ENCODE measurements around the gene GPN2.

Gene GPN2

DNA sequence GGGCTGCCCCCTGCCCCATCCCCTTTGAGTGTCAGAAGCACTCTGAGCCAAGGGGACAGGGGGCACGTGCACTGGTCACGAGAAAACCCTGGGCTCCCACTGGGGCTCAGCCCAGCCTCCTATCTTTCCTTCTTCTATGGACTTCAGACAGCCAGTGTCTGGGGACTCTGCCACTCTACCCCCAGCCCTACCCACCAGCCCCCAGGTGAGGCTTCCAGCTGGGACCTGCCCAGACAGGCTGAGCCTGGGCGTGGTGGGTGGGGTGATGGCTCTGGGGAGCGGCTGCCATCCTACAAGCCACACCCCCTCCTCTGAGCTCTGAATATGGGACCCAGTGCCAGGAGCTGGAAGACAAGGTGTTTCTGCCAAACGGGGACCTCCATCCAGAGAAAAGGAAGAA, 35.2 kb downstream of the GPN2 start:
- peaks cover 4% of the 10 kb centered on the region; the same call in 1 of the 2 replicates for H3K36me3 ChIP-seq (replicated peaks; ENCODE audit: insufficient read depth, low read length)
- H3K9me3 ChIP-seq (replicated peaks; ENCODE audit: insufficient read depth, low read length) = no peaks in the 10 kb centered on the region
- H3K79me2 ChIP-seq (ENCODE audit: low read length) = no peaks in the 10 kb centered on the region
- no peaks in the 10 kb centered on the region for H4K20me1 ChIP-seq (ENCODE audit: insufficient read depth, low read length)
- H3K4me3 ChIP-seq (ENCODE audit: low read length) = no peak overlapping the region
- no peak overlapping the region for H3K27ac ChIP-seq (ENCODE audit: low read length)
- H3K4me2 ChIP-seq (ENCODE audit: low read depth, low read length) = no peak overlapping the region
- TF ChIP-seq, protein P1, sequence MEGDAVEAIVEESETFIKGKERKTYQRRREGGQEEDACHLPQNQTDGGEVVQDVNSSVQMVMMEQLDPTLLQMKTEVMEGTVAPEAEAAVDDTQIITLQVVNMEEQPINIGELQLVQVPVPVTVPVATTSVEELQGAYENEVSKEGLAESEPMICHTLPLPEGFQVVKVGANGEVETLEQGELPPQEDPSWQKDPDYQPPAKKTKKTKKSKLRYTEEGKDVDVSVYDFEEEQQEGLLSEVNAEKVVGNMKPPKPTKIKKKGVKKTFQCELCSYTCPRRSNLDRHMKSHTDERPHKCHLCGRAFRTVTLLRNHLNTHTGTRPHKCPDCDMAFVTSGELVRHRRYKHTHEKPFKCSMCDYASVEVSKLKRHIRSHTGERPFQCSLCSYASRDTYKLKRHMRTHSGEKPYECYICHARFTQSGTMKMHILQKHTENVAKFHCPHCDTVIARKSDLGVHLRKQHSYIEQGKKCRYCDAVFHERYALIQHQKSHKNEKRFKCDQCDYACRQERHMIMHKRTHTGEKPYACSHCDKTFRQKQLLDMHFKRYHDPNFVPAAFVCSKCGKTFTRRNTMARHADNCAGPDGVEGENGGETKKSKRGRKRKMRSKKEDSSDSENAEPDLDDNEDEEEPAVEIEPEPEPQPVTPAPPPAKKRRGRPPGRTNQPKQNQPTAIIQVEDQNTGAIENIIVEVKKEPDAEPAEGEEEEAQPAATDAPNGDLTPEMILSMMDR (IDR thresholded peaks at IDR 0.05; ENCODE audit: low read length) = no peak
- TF ChIP-seq EZH2 (optimal IDR thresholded peaks at IDR 0.05; ENCODE audit: low read depth, low read length) = no peak
- TF ChIP-seq EZH2phosphoT487 (IDR thresholded peaks at IDR 0.05; ENCODE audit: low read length) = no peak
- H3F3A ChIP-seq (ENCODE audit: insufficient read depth, low read length) = peaks cover 4% of the 10 kb centered on the region; the same call in 1 of the 2 replicates
- H2AFZ ChIP-seq (ENCODE audit: low read length) = no peak overlapping the region
- no peak overlapping the region for H3K9ac ChIP-seq (ENCODE audit: low read length)
- H3K9me2 ChIP-seq (replicated peaks; ENCODE audit: insufficient read depth, low read length) = no peaks in the 10 kb centered on the region
- no peaks in the 10 kb centered on the region for H3K4me1 ChIP-seq (ENCODE audit: low read length)
- DNase-seq = no peak
- H3K27me3 ChIP-seq (replicated peaks; ENCODE audit: insufficient read depth, low read length) = no peaks in the 10 kb centered on the region

DNA sequence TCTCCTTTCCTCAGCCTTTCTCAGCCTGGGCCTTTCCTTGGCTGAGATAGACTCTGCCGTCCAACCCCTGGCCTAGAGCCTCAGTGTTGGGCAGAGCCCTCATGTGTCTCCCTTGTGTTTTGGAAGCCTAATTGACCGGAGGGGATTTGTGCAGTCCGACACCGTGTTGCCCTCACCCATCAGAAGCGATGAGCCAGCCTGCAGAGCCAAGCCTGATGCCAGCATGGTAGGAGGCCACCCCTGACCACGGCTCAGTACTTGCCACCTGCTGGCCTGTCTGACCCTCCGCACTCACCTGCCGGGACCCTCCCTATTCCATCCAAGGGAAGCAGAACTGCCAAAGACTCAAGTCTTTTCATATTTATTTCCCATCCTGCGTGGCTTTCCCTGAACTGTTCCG, 36.5 kb downstream of the GPN2 start:
- H3K27me3 ChIP-seq (replicated peaks; ENCODE audit: insufficient read depth, low read length) = no peaks in the 10 kb centered on the region
- H2AFZ ChIP-seq (ENCODE audit: low read length) = no peak overlapping the region
- peaks cover 3% of the 10 kb centered on the region; the same call in 1 of the 2 replicates for H3F3A ChIP-seq (ENCODE audit: insufficient read depth, low read length)
- no peaks in the 10 kb centered on the region for H3K4me1 ChIP-seq (ENCODE audit: low read length)
- no peak overlapping the region for H3K9ac ChIP-seq (ENCODE audit: low read length)
- H3K27ac ChIP-seq (ENCODE audit: low read length) = no peak overlapping the region
- H3K36me3 ChIP-seq (replicated peaks; ENCODE audit: insufficient read depth, low read length) = peaks cover 4% of the 10 kb centered on the region; the same call in 1 of the 2 replicates
- no peaks in the 10 kb centered on the region for H3K79me2 ChIP-seq (ENCODE audit: low read length)
- H3K9me2 ChIP-seq (replicated peaks; ENCODE audit: insufficient read depth, low read length) = no peaks in the 10 kb centered on the region
- H3K4me2 ChIP-seq (ENCODE audit: low read depth, low read length) = no peak overlapping the region
- TF ChIP-seq EZH2 (optimal IDR thresholded peaks at IDR 0.05; ENCODE audit: low read depth, low read length) (no peak), EZH2phosphoT487 (IDR thresholded peaks at IDR 0.05; ENCODE audit: low read length) (no peak)
- TF ChIP-seq, protein P1 (IDR thresholded peaks at IDR 0.05; ENCODE audit: low read length) = no peak
- no peaks in the 10 kb centered on the region for H3K9me3 ChIP-seq (replicated peaks; ENCODE audit: insufficient read depth, low read length)
- DNase-seq = no peak
- H4K20me1 ChIP-seq (ENCODE audit: insufficient read depth, low read length) = no peaks in the 10 kb centered on the region
- H3K4me3 ChIP-seq (ENCODE audit: low read length) = no peak overlapping the region

DNA sequence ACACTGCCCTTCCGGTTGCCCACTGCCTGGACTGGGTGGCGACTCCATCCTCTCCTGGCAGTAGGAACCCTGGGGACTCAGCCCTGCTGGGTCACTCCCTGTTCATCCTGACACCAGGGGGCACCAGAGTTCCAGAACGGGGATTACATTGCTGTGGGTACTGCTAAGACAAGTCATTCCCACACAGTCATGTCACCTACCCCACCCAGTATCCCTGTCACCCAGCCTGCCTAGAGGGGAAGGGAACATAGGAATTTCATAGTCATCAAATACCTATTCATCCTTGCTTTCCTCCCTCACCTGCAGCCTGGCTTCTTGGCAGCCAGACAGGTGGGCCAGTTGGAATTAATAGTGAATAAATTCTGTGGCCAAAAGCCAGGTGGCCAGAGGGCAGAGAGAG, 36.9 kb downstream of the GPN2 start:
- Histone ChIP-seq H3K4me3 (ENCODE audit: low read length) (no peak overlapping the region), H3K9ac (ENCODE audit: low read length) (no peak overlapping the region), H3K4me1 (ENCODE audit: low read length) (no peaks in the 10 kb centered on the region), H3K9me2 (replicated peaks; ENCODE audit: insufficient read depth, low read length) (no peaks in the 10 kb centered on the region), H3K9me3 (replicated peaks; ENCODE audit: insufficient read depth, low read length) (no peaks in the 10 kb centered on the region), H3F3A (ENCODE audit: insufficient read depth, low read length) (no peaks in the 10 kb centered on the region; the same call in 1 of the 2 replicates), H3K27ac (ENCODE audit: low read length) (no peak overlapping the region), H2AFZ (ENCODE audit: low read length) (no peak overlapping the region), H3K36me3 (replicated peaks; ENCODE audit: insufficient read depth, low read length) (peaks cover 4% of the 10 kb centered on the region; the same call in 1 of the 2 replicates), H3K4me2 (ENCODE audit: low read depth, low read length) (no peak overlapping the region), H3K79me2 (ENCODE audit: low read length) (no peaks in the 10 kb centered on the region), H4K20me1 (ENCODE audit: insufficient read depth, low read length) (no peaks in the 10 kb centered on the region), H3K27me3 (replicated peaks; ENCODE audit: insufficient read depth, low read length) (no peaks in the 10 kb centered on the region)
- DNase-seq = peak; percentile 58
- TF ChIP-seq EZH2phosphoT487 (IDR thresholded peaks at IDR 0.05; ENCODE audit: low read length) (no peak), EZH2 (optimal IDR thresholded peaks at IDR 0.05; ENCODE audit: low read depth, low read length) (no peak)
- TF ChIP-seq, protein P1 (IDR thresholded peaks at IDR 0.05; ENCODE audit: low read length) = peak; percentile 82
